Keratinocyte (primary cell): ENCODE data around the gene SREK1IP1. TPM values are rescaled to one million over a fixed set of nuclear protein-coding genes. Genes with fewer than 3 reads are reported as not detected.

ENCODE experiments used
- DNase-seq: peaks from one replicate; pipeline ENCODE4 v3.0.0-alpha.2; 2011; ENCODE audit warnings: low read depth, missing footprints, low spot score
- FAIRE-seq: peaks from 2 replicates; lab custom pipeline; 2011; peaks lifted over from hg19 to GRCh38; lab: Jason Lieb, UNC
- H2AFZ ChIP-seq: 2 replicates; pipeline ENCODE4 v1.6.0; 2012; ENCODE audit warnings: low read length, control low read depth, inconsistent platforms; ENCODE audit not compliant: control insufficient read depth
- H3K27ac ChIP-seq: 2 replicates; pipeline ENCODE4 v1.5.1; 2011; ENCODE audit warnings: low read length; ENCODE audit not compliant: control insufficient read depth, insufficient read depth
- H3K27me3 ChIP-seq: 3 replicates; pipeline ENCODE4 v1.6.0; 2011; ENCODE audit warnings: low read length; ENCODE audit not compliant: control insufficient read depth, insufficient read depth; ENCODE audit errors: extremely low read depth
- H3K36me3 ChIP-seq, 2 experiments: 2 replicates in 1 of 2; 3 replicates in 1 of 2; pipeline ENCODE4 v1.5.1; 2011; ENCODE audit warnings: low read length in 2 of 2, mild to moderate bottlenecking in 1 of 2; ENCODE audit not compliant: control insufficient read depth in 2 of 2, insufficient read depth in 2 of 2; ENCODE audit errors: extremely low read depth in 1 of 2
- H3K4me1 ChIP-seq: 3 replicates; pipeline ENCODE4 v1.5.1; 2011; ENCODE audit warnings: low read length; ENCODE audit not compliant: control insufficient read depth, insufficient read depth; ENCODE audit errors: extremely low read depth
- H3K4me2 ChIP-seq: 3 replicates; pipeline ENCODE4 v1.6.0; 2011; ENCODE audit warnings: low read depth, low read length; ENCODE audit not compliant: control insufficient read depth, insufficient read depth; ENCODE audit errors: extremely low read depth
- H3K4me3 ChIP-seq, 3 experiments: fragments of 200-600 bp in 1 of 3; sonication (generic) in 1 of 3; 2 replicates in 2 of 3; 3 replicates in 1 of 3; pipeline ENCODE4 v1.5.1; 2011 to 2016; ENCODE audit warnings: low read length in 3 of 3, mild to moderate bottlenecking in 3 of 3, control low read depth in 2 of 3, inconsistent platforms in 1 of 3, low read depth in 1 of 3, mixed read lengths in 1 of 3, mixed run types in 1 of 3, moderate library complexity in 1 of 3; ENCODE audit not compliant: control insufficient read depth in 2 of 3, insufficient read depth in 2 of 3; ENCODE audit errors: extremely low read depth in 1 of 3
- H3K79me2 ChIP-seq: 2 replicates; pipeline ENCODE4 v1.6.0; 2012; ENCODE audit warnings: low read length; ENCODE audit not compliant: control insufficient read depth, insufficient read depth
- H3K9ac ChIP-seq: 3 replicates; pipeline ENCODE4 v1.6.0; 2011; ENCODE audit warnings: low read length; ENCODE audit not compliant: control insufficient read depth, insufficient read depth; ENCODE audit errors: extremely low read depth
- H3K9me1 ChIP-seq: 3 replicates; pipeline ENCODE4 v1.6.0; 2011; ENCODE audit warnings: low read length; ENCODE audit not compliant: control insufficient read depth, insufficient read depth; ENCODE audit errors: extremely low read depth
- H3K9me3 ChIP-seq: 2 replicates; pipeline ENCODE4 v1.5.1; 2012; ENCODE audit warnings: low read depth, low read length; ENCODE audit not compliant: control insufficient read depth
- H4K20me1 ChIP-seq: 3 replicates; pipeline ENCODE4 v1.6.0; 2011; ENCODE audit warnings: low read length; ENCODE audit not compliant: control insufficient read depth, insufficient read depth; ENCODE audit errors: extremely low read depth
- EZH2 ChIP-seq: IDR thresholded peaks from one replicate; pipeline ENCODE4 v1.6.1; 2012; ENCODE audit warnings: inconsistent platforms, mild to moderate bottlenecking, low read length, moderate library complexity
- dilution Hi-C: fragments of 300-500 bp; cut with MboI; formaldehyde crosslinking; loops from one replicate; pipeline ENCODE4 v1.7.0; 2020; ENCODE audit warnings: low sequenced_read_pairs; ENCODE audit not compliant: extremely low pct_ligation_motif_present
- polyA plus RNA-seq, 5 experiments: library from polyadenylated mRNA; depleted of rRNA in 3 of 5; stranded (reverse) in 3 of 5; stranded (forward) in 1 of 5; unstranded in 1 of 5; fragments of >200 nt; gene quantifications; 1 replicate in 1 of 5; 2 replicates in 3 of 5; 3 replicates in 1 of 5; pipeline versions ENCODE4 v1.2.1 to v1.2.3, GENCODE V29; 2011 to 2012; ENCODE audit warnings: missing spikeins in 2 of 5, low read depth in 1 of 5, low replicate concordance in 1 of 5
- TF ChIP-seq, protein P1 (sequence below), 3 experiments: IDR thresholded peaks in 1 of 3; conservative IDR thresholded peaks in 1 of 3; optimal IDR thresholded peaks in 1 of 3; 2 replicates in 2 of 3; 3 replicates in 1 of 3; pipeline versions ENCODE3 to v1.5.1; 2011; ENCODE audit warnings: low read length in 3 of 3, mild to moderate bottlenecking in 3 of 3, moderate library complexity in 2 of 3, control low read depth in 1 of 3, inconsistent platforms in 1 of 3; ENCODE audit not compliant: insufficient read depth in 2 of 3; ENCODE audit errors: extremely low read depth in 1 of 3

The SREK1IP1 gene
- polyA plus RNA-seq, 1 donor (not counting 4 experiments of a cell fraction or from before 2014, with no cell fraction given) = 10.8 TPM

DNA sequence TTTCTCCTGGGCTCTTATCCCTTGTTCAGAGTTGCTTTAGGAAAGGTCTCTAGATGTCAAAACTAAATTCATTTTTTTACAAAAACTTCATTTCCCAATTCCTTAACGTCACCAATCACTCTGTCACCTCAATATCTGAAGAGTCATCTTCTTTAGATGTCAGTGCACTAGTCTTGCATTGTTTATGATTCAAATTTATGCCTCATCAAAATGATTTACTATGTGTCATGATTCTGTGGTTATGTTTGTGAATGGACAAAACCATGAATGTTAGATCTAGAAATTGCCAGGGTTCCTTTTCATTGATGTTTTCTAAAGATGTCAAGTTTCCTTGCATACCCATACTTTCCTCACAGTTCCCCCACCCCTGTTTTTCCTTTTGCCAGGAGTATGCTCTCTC lies 21.7 kb upstream of the SREK1IP1 start:
- Histone ChIP-seq H3K9me3 (no peaks in the 10 kb centered on the region), H2AFZ (no peak overlapping the region), H3K4me1 (peaks cover 8% of the 10 kb centered on the region), H3K27ac (no peak overlapping the region), H3K79me2 (no peaks in the 10 kb centered on the region), H3K9me1 (no peaks in the 10 kb centered on the region), H3K9ac (no peak overlapping the region), H4K20me1 (no peaks in the 10 kb centered on the region), H3K36me3 (peaks cover 0 to 3% of the 10 kb centered on the region in 2 experiments), H3K4me3 (no peak overlapping the region), H3K4me2 (no peak overlapping the region), H3K27me3 (no peaks in the 10 kb centered on the region)
- DNase-seq (no peak), FAIRE-seq (no peak)
- dilution Hi-C loops = no loop called here
- TF ChIP-seq, protein P1, sequence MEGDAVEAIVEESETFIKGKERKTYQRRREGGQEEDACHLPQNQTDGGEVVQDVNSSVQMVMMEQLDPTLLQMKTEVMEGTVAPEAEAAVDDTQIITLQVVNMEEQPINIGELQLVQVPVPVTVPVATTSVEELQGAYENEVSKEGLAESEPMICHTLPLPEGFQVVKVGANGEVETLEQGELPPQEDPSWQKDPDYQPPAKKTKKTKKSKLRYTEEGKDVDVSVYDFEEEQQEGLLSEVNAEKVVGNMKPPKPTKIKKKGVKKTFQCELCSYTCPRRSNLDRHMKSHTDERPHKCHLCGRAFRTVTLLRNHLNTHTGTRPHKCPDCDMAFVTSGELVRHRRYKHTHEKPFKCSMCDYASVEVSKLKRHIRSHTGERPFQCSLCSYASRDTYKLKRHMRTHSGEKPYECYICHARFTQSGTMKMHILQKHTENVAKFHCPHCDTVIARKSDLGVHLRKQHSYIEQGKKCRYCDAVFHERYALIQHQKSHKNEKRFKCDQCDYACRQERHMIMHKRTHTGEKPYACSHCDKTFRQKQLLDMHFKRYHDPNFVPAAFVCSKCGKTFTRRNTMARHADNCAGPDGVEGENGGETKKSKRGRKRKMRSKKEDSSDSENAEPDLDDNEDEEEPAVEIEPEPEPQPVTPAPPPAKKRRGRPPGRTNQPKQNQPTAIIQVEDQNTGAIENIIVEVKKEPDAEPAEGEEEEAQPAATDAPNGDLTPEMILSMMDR (optimal IDR thresholded peaks at IDR 0.05 in 1 of 3, IDR thresholded peaks at IDR 0.05 in 1 of 3, conservative IDR thresholded peaks at IDR 0.05 in 1 of 3; ENCODE audit: extremely low read depth in 1 of 3, insufficient read depth in 2 of 3, low read length in 3 of 3) = no peak
- no peak for TF ChIP-seq EZH2

DNA sequence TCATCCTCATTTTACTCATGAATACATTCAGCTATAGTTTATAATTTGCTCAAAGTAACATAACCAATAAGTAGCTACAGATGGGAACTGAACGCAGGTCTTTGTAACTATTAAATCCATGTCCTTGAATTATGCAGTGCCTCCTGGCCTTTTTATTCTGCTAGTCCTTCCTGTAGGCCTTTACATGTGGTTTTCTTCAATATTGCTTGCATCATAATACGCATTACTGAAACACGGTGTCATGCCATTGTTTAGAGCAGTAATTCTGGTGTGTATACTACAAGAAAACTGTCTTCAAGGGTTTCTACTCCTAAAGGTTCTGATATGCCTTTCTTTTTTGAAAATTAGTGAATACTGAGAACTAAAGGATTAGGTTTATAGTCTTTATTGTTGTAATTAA lies 21.0 kb upstream of the SREK1IP1 start:
- no peaks in the 10 kb centered on the region for H3K9me3 ChIP-seq
- H4K20me1 ChIP-seq = peaks cover 5% of the 10 kb centered on the region
- H3K79me2 ChIP-seq = no peaks in the 10 kb centered on the region
- TF ChIP-seq, protein P1 (optimal IDR thresholded peaks at IDR 0.05 in 1 of 3, IDR thresholded peaks at IDR 0.05 in 1 of 3, conservative IDR thresholded peaks at IDR 0.05 in 1 of 3; ENCODE audit: extremely low read depth in 1 of 3, insufficient read depth in 2 of 3, low read length in 3 of 3) = no peak
- no peak for TF ChIP-seq EZH2
- peaks cover 0 to 3% of the 10 kb centered on the region in 2 experiments for H3K36me3 ChIP-seq
- H2AFZ ChIP-seq = no peak overlapping the region
- dilution Hi-C loops = no loop called here
- DNase-seq (no peak), FAIRE-seq (no peak)
- no peak overlapping the region for H3K9ac ChIP-seq
- no peak overlapping the region for H3K4me2 ChIP-seq
- no peak overlapping the region for H3K4me3 ChIP-seq
- peaks cover 8% of the 10 kb centered on the region for H3K4me1 ChIP-seq
- H3K27ac ChIP-seq = no peak overlapping the region
- no peaks in the 10 kb centered on the region for H3K27me3 ChIP-seq
- H3K9me1 ChIP-seq = no peaks in the 10 kb centered on the region
